Measurements from ENCODE around the gene CDKAL1.

DNA sequence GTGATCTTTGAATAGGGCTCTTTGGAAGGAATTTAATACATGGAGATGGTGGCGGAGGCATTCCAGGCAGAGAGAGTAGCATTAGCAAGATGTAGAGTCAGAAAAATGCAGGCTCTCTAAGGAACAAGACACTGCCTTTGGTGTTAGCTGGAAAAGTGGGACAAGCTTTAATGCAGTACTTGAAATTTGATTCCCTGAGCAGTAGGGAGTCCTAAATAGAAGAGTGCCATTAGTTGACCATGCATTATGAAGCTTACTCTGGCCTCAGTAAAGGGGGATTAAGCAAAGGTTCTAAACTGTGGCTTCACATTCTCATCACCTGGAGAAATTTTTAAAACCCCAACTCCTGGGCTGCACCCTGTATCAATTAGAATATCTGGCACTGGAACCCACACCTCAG is 564.5 kb downstream of the CDKAL1 start:
- TF ChIP-seq, protein P1, sequence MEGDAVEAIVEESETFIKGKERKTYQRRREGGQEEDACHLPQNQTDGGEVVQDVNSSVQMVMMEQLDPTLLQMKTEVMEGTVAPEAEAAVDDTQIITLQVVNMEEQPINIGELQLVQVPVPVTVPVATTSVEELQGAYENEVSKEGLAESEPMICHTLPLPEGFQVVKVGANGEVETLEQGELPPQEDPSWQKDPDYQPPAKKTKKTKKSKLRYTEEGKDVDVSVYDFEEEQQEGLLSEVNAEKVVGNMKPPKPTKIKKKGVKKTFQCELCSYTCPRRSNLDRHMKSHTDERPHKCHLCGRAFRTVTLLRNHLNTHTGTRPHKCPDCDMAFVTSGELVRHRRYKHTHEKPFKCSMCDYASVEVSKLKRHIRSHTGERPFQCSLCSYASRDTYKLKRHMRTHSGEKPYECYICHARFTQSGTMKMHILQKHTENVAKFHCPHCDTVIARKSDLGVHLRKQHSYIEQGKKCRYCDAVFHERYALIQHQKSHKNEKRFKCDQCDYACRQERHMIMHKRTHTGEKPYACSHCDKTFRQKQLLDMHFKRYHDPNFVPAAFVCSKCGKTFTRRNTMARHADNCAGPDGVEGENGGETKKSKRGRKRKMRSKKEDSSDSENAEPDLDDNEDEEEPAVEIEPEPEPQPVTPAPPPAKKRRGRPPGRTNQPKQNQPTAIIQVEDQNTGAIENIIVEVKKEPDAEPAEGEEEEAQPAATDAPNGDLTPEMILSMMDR (IDR thresholded peaks at IDR 0.05), result no peak
- TF ChIP-seq POLR2A (IDR thresholded peaks at IDR 0.05), result no peak
